Caco-2 (cell line): Measurements from ENCODE around the gene MAGIX. TPM values are rescaled to one million over a fixed set of nuclear protein-coding genes. Genes with fewer than 3 reads are reported as not detected.

Experiments used
- BruUV-seq: library from RNA; stranded (reverse); fragments of 400-500 nt; replicated peaks from 2 replicates; lab custom pipeline; 2021; lab: Mats Ljungman, UMichigan
- CTCF ChIA-PET: fragments of 300-600 bp; sonication (Branson Sonifier 250); formaldehyde crosslinking; loops from one replicate; lab custom pipeline; 2022; ENCODE audit warnings: antibody characterized with exemption; lab: Charles Lee
- POLR2A ChIA-PET: fragments of 300-600 bp; sonication (Branson Sonifier 250); formaldehyde crosslinking; loops from one replicate; lab custom pipeline; 2022; ENCODE audit warnings: antibody characterized with exemption; lab: Charles Lee
- DNase-seq, 2 experiments: peaks; one replicate each; pipeline versions ENCODE4 v3.0.0 to v3.0.0-alpha.2; 2020 to 2022
- H3K27me3 ChIP-seq: replicated peaks from 2 replicates; pipeline ENCODE4 v1.6.0; 2011; ENCODE audit warnings: low read length; ENCODE audit not compliant: control insufficient read depth, insufficient read depth
- H3K36me3 ChIP-seq: 2 replicates; pipeline ENCODE4 v1.5.1; 2011; ENCODE audit warnings: low read length; ENCODE audit not compliant: control insufficient read depth, insufficient read depth
- H3K4me1 ChIP-seq: fragments of 250-450 bp; sonication (Bioruptor Pico); 2 replicates; pipeline ENCODE4 v1.5.1; 2020; ENCODE audit warnings: mild to moderate bottlenecking
- H3K4me3 ChIP-seq: 2 replicates; pipeline ENCODE4 v1.5.1; 2011; ENCODE audit warnings: low read depth, mild to moderate bottlenecking, control low read depth, low read length
- H3K9me3 ChIP-seq: fragments of 250-450 bp; sonication (Bioruptor Pico); 2 replicates; pipeline ENCODE4 v1.5.1; 2020; ENCODE audit warnings: mild to moderate bottlenecking, moderate library complexity
- H3K27ac Mint-ChIP-seq: one replicate; pipeline ENCODE4 v1.8.0; 2022; ENCODE audit warnings: mixed read lengths; ENCODE audit not compliant: unreplicated experiment
- H3K27me3 Mint-ChIP-seq: one replicate; pipeline ENCODE4 v1.8.0; 2022; ENCODE audit warnings: mixed read lengths; ENCODE audit not compliant: insufficient read depth, unreplicated experiment
- H3K36me3 Mint-ChIP-seq: one replicate; pipeline ENCODE4 v1.8.0; 2022; ENCODE audit warnings: mild to moderate bottlenecking, mixed read lengths; ENCODE audit not compliant: insufficient read depth, unreplicated experiment
- H3K4me1 Mint-ChIP-seq: one replicate; pipeline ENCODE4 v1.8.0; 2022; ENCODE audit warnings: low read depth, mixed read lengths; ENCODE audit not compliant: unreplicated experiment
- H3K4me3 Mint-ChIP-seq: one replicate; pipeline ENCODE4 v1.8.0; 2022; ENCODE audit warnings: mild to moderate bottlenecking, moderate library complexity, mixed read lengths; ENCODE audit not compliant: unreplicated experiment
- H3K9me3 Mint-ChIP-seq: one replicate; pipeline ENCODE4 v1.8.0; 2022; ENCODE audit warnings: mixed read lengths; ENCODE audit not compliant: unreplicated experiment
- CTCF ChIP-seq, 2 experiments: fragments of 200-600 bp in 1 of 2; IDR thresholded peaks; 1 replicate in 1 of 2; 2 replicates in 1 of 2; pipeline versions ENCODE4 v1.5.1 to v1.8.0; 2011 to 2022; ENCODE audit warnings: antibody characterized with exemption in 1 of 2, control low read depth in 1 of 2, inconsistent platforms in 1 of 2, low read depth in 1 of 2, low read length in 1 of 2, mild to moderate bottlenecking in 1 of 2, moderate library complexity in 1 of 2; ENCODE audit not compliant: insufficient read depth in 1 of 2, severe bottlenecking in 1 of 2, unreplicated experiment in 1 of 2
- intact Hi-C: fragments of 100-400 bp; cut with micrococcal nuclease; formaldehyde crosslinking; loops from one replicate; pipeline ENCODE4 v1.10.0; 2022; ENCODE audit not compliant: unreplicated experiment
- total RNA-seq: library from RNA; stranded (reverse); gene quantifications from 2 replicates; pipeline ENCODE4 v1.2.3, GENCODE V29; 2022

The MAGIX gene
- total RNA-seq, 1 experiment from 2014 or later: 1.5 TPM

- H3K36me3 Mint-ChIP-seq: no peaks in the 10 kb centered on the region
- no peak overlapping the region for H3K27ac Mint-ChIP-seq
- intact Hi-C loops: no loop called here
- H3K27me3 Mint-ChIP-seq: no peaks in the 10 kb centered on the region
- TF ChIP-seq CTCF (IDR thresholded peaks at IDR 0.05; ENCODE audit: insufficient read depth in 1 of 2, low read depth in 1 of 2, low read length in 1 of 2, severe bottlenecking in 1 of 2, unreplicated experiment in 1 of 2): no peak
- Histone ChIP-seq H3K9me3 (no peaks in the 10 kb centered on the region), H3K4me1 (no peaks in the 10 kb centered on the region), H3K4me3 (no peak overlapping the region), H3K27me3 (no peaks in the 10 kb centered on the region), H3K36me3 (no peaks in the 10 kb centered on the region)
- H3K4me3 Mint-ChIP-seq: no peak overlapping the region
- DNase-seq: no peak
- no TSS peak for BruUV-seq
- H3K9me3 Mint-ChIP-seq: no peaks in the 10 kb centered on the region
- ChIA-PET CTCF (no interaction called here), POLR2A (no interaction called here)
- H3K4me1 Mint-ChIP-seq: no peaks in the 10 kb centered on the region
Observed at GRCh38 chrX:49210406-49210805, 47.8 kb downstream of the MAGIX start.

GRCh38 chrX:49211074-49211473 lies 48.5 kb downstream of the MAGIX start:
- Mint-ChIP-seq H3K4me3 (no peak overlapping the region), H3K9me3 (no peaks in the 10 kb centered on the region), H3K27ac (no peak overlapping the region), H3K27me3 (no peaks in the 10 kb centered on the region), H3K4me1 (no peaks in the 10 kb centered on the region), H3K36me3 (no peaks in the 10 kb centered on the region)
- DNase-seq: no peak
- H3K36me3 ChIP-seq: no peaks in the 10 kb centered on the region
- ChIA-PET CTCF (no interaction called here), POLR2A (no interaction called here)
- H3K4me1 ChIP-seq: no peaks in the 10 kb centered on the region
- TF ChIP-seq CTCF (IDR thresholded peaks at IDR 0.05; ENCODE audit: insufficient read depth in 1 of 2, low read depth in 1 of 2, low read length in 1 of 2, severe bottlenecking in 1 of 2, unreplicated experiment in 1 of 2): no peak
- no peak overlapping the region for H3K4me3 ChIP-seq
- H3K9me3 ChIP-seq: no peaks in the 10 kb centered on the region
- no TSS peak for BruUV-seq
- H3K27me3 ChIP-seq: no peaks in the 10 kb centered on the region
- intact Hi-C loops: no loop called here

DNA sequence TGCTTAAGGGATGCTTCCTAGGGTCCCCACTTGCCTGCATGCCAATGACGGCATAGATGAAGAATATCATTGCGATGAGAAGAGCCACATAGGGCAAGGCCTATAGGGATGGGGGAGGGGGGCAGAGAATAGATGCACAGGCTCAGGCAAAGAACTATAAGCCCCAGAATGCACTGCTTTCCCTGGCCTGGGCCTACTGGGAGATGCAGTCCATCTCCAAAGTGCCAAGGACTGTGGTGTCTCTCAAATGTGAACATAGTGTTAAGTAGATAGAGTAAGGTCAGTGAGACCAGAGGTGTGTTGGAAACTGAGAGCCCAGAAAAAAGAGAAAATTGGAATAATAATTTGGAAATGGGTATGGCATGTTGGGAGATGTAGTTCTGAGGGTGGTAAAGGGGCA lies 49.7 kb downstream of the MAGIX start:
- Mint-ChIP-seq H3K27ac (no peak overlapping the region), H3K4me3 (no peak overlapping the region), H3K4me1 (no peaks in the 10 kb centered on the region), H3K36me3 (no peaks in the 10 kb centered on the region), H3K9me3 (no peaks in the 10 kb centered on the region), H3K27me3 (peaks cover 2% of the 10 kb centered on the region)
- no peaks in the 10 kb centered on the region for H3K4me1 ChIP-seq
- no peak overlapping the region for H3K4me3 ChIP-seq
- H3K9me3 ChIP-seq: no peaks in the 10 kb centered on the region
- intact Hi-C loops: no loop called here
- BruUV-seq: no TSS peak
- no peak for TF ChIP-seq CTCF (IDR thresholded peaks at IDR 0.05; ENCODE audit: insufficient read depth in 1 of 2, low read depth in 1 of 2, low read length in 1 of 2, severe bottlenecking in 1 of 2, unreplicated experiment in 1 of 2)
- ChIA-PET CTCF (no interaction called here), POLR2A (no interaction called here)
- DNase-seq: no peak
- no peaks in the 10 kb centered on the region for H3K27me3 ChIP-seq
- no peaks in the 10 kb centered on the region for H3K36me3 ChIP-seq
